SK-N-MC (cell line): ENCODE measurements around the gene CARS1.

ENCODE experiments used
- EZH2 ChIP-seq: fragments of 200-600 bp; sonication (generic); IDR thresholded peaks from one replicate; pipeline ENCODE4 v1.6.1; 2017; ENCODE audit warnings: antibody characterized with exemption
- POLR2AphosphoS5 ChIP-seq: IDR thresholded peaks from 2 replicates; pipeline ENCODE4 v1.6.1; 2012; ENCODE audit warnings: mild to moderate bottlenecking, low read depth, low read length, borderline replicate concordance

- TF ChIP-seq POLR2AphosphoS5: no peak
- no peak for TF ChIP-seq EZH2
Observed at GRCh38 chr11:2968341-2968900, 88.8 kb downstream of the CARS1 start.
